HG03469 (cell line): ENCODE data around the gene FZD7.

Experiments
- ATAC-seq: cut with Tn5 transposase; IDR thresholded peaks from one replicate; pipeline ENCODE4 v1.9.1; 2021; ENCODE audit warnings: mild to moderate bottlenecking, moderate library complexity, moderate number of reproducible peaks; ENCODE audit not compliant: unreplicated experiment

FZD7 gene

GRCh38 chr2:202033317-202034248 is at the start of gene FZD7:
FZD7 (plus strand) TSS chr2:202033855; CDS start chr2:202034648, 793 bp downstream.
- ATAC-seq = peak; percentile 55

- ATAC-seq = no peak
These were observed 49.3 kb upstream of the FZD7 start for GRCh38 chr2:201984333-201984732.

DNA sequence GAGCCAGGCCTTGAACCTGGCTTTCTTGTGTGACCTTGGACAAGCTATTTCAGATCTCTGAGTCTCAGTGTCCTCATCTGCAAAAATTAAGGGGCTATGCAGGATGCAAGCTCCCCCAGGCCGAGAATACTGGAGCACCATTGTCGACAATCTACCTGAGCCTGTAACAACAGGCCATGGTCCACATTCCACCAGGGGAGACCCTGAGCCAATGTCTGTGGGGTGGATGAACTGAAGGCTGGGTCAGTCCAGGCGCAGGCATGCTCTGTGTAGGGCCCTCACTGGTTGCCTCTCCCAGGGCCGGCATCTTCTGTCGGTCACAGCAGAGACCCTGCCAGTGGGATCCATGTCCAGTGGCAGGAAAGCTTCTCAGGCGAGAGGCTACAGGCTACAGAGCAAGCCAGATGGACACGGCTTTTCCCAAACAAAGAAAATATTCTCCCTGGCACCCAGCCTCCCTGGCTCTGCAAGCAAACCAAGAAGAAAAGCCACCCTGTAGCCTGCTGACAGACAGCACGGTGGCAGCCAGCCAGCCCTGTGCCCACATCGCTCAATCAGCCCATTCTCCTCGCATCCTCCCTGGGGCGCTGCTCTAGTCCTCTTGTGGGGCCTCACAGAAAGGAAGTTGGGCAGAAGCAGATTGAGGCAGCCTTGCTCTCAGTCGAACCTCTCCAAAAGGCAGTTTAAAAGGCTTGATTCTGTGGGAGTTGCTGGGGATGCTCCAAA is 48.7 kb upstream of the FZD7 start:
- ATAC-seq = no peak

- ATAC-seq = no peak
These were observed 47.8 kb upstream of the FZD7 start for GRCh38 chr2:201985728-201986462.

DNA sequence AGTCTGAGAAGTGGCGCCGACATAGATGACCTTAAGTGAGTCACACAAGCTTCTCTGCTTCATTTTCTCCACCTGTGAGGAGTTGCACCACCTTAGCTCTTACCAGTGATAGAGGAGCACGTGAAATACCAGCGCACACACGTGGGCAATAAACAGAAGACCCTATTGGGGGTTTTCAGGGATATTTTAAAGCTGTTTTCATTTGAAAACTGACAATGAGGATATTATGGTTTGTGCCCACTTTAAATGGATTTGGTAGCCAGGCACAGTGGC is 47.3 kb upstream of the FZD7 start:
- no peak for ATAC-seq

DNA sequence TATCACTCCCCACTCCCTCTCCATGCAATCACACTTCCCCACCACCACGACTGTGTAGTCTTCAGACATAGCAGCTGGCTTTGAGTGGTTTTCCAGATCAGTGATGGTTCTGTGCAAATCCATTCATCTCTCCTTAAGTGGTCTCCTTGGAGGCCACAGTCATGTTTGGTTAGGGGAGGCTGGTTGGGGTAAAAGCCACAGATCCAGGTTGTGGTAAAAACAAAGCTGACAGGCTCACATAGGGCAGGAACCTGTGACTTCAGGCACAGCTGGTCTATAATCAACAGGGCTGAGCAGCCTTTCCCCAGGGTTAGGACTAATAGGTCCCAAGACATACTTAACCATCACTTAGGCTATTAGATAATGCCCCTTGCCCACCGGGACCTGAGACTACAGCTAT is 46.2 kb upstream of the FZD7 start:
- ATAC-seq = no peak

DNA sequence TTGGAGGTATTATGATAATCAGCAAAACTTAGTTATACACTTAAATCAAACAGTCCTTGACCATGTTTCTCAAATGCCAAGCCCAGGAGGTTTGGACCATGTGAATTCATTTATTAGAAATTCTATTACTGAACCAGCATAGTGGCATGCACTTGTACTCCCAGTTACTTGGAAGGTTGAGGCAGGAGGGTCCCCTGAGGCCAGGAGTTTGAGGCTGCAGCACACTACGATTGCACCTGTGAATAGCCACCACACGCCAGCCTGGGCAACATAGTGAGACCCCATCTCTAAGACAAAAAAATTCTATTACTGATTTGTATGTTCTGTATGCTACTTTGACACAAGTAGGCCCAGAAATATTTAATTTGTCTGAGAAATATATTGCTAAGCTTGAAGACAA is 43.6 kb upstream of the FZD7 start:
- ATAC-seq = no peak

DNA sequence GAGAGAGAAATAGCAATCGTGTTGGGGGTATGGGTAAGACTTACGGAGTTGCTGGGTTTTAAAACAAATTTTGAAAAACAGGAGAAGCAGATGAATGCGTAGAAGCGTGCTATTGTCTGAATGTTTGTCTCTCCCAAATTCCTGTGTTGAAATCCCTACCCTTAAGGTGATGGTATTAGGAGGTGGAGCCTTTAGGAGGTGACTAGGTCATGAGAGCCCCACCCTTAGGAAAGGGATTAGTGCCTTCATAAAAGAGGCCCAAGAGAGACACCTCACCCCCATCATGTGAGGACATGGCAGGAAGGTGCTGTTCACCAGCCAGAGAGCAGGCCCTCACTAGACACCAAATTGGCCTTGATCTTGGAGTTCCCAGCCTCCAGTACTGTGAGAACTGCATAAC is 40.7 kb upstream of the FZD7 start:
- no peak for ATAC-seq

DNA sequence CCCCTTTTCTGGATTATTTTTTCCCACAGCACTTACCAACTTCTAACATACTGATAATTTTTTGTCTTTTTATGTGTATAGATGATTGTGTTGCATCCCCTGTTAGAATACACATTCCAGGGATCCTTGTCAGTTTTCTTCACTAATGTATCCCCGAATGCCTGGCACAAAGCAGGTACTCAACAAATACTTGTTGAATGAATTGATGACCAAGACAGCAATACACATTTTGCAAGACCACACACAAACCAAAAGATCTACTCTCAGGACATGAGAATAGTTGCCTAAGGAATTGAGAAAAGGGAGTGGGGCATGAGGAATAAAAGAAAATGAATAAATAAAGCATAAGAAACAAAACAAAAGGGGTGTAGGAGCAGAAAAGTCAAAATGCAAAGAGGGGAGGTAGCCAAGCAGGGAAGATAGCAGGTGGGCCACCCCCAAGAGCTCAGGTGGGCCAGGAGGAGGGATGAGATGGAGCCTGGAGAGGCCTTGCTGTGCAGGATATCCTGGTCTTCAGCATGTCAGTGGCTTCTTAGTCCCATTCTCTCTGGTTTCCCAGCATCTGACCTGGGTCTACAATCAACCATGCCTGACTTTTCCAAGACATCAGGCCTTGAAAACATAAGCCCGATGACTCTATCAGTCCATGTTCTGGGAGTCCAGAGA is 38.5 kb upstream of the FZD7 start:
- ATAC-seq = no peak

GRCh38 chr2:201996006-201996405 is 37.6 kb upstream of the FZD7 start:
- ATAC-seq = no peak

DNA sequence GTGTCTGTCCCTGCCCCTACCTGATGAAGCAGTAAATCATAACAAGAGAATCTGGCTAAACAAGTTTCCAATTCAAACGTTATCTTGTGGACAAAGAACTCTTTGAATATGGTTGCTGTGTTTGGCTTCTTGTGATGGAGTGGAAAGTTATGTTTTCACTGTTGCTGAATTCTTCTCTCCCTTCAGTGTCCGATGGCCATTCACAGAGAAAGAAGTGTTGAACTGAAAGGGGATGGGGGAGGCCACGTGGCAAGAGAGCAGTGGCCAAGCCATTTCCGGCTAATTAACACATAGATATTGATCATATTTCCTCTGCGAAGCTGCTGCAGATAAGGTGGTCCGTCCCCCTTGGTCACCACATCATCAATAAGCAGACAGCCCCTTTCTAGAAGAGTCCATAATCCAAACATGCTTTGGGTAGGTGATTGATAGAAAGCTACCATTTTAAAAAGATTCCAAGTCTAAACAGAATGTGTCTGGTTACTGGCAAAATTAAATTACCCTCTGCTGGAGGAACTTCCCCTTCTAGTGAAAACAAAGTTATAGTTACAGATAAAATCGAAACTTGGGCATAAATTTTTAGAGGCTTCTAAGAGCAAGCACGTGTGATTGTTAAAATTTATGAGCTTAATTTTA is 36.9 kb upstream of the FZD7 start:
- ATAC-seq = no peak

DNA sequence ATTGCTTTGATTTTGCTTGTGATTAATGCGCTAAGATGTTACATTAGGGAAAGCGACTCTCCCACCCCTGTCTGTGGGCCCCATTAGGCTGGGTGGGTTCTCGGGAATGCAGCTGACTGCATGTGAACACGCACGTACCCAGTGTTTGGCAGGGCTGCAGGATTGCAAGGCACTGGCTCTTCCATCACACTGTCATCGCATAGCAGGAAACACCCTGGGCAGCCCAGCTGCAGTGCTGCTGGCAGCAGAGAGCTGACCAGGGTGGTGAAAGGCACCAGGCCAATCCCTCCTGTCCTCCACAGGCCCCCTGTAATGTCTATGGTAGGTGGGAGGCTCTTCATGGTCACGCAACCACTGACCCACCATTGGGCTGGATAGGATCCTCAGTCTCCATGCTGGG is 34.4 kb upstream of the FZD7 start:
- ATAC-seq = no peak

- ATAC-seq = no peak
These were observed 31.8 kb upstream of the FZD7 start for GRCh38 chr2:202001826-202002225.

GRCh38 chr2:202002381-202002780 is 31.3 kb upstream of the FZD7 start:
- ATAC-seq = no peak

DNA sequence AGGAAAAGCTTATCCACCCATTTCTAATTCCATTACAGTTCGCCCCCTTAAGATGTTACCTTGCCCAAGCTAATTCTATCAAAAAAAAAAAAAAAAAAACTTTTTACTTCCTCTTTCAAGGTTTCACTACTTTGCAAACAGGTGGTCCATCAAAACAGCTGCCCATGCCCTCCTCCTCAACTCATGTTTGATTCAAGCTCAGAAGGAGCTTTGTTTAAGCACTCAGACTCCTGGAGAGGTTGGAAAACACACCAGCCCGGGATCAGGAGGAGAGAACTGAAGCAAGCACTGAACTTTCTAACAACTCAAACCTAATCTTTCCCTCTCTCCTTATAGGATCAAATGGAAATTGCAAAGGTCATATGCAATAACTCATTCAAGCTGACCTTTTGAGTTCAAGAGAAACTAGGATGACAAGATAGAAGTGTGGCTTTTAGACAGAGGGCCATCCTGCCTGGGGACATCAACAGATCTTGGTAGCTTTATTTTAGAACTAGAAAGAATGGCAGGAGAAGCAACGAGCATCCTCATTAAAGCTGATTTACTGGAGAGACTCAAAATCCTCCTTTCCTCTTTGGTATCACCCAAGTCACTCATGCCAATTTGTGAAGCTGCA is 28.3 kb upstream of the FZD7 start:
- ATAC-seq = no peak

- no peak for ATAC-seq
These were observed 27.4 kb upstream of the FZD7 start for GRCh38 chr2:202006301-202006700.

DNA sequence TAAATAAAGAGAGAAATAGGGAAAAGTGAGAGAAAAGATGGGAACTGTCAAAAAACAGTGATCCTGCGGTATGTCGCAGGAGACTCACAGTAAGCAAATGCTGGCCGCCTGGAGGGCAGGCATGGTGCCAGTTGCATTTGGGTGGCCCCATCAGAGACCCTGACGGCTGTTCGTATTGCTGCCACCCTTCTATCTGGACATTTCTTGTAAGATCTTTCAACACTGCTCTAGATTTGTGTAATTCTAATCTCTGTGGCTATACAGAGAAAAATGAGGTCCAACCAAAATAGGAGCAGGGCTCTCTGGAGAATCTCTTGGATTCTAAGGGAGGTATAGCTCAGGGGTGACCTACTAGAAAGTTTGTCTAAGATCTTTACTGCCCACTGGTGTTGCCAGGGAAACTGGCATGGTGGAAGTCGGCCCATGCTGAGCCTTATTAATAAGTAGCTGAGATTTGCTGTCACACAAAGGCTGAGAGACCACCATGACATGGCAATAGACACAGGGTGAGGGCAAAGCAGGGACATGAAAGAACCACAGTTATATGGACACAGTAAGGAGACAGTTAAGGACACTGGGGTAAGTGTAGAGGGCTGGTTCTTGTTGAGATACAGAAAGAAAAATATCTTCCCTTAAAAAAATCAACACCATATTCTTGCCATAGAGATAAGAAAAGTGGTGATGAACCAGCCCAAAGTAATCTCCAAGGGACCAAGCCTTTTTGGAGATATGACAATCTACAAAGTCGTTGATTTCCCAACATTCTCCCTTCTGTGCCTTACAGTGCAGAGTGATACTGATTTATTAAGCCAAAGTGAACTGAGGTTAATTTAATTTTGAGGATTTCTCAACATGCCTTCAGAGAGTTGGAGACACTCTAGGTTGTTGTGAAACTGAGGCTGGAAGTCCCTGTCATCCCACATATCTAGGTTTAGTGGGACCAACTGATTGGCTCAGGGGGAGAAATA is 26.4 kb upstream of the FZD7 start:
- no peak for ATAC-seq

DNA sequence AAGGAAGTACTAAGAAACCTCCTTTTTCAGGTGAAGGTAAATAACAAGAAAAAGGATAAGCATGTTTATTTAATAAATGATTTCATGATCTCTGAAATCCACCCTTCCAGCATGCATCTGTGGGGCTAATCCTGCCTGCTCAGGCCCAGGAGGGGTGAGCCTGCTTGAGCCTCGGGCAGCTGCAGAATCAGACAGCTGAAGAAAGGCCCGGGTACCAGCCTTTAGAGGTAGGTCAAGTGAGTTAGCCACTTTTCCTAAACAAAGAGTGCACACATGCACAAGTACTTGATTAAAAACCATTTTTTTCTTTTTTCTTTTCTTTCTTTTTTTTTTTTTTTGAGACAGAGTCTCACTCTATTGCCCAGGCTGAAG is 25.7 kb upstream of the FZD7 start:
- ATAC-seq = no peak

GRCh38 chr2:202009019-202009481 is 24.6 kb upstream of the FZD7 start:
- no peak for ATAC-seq
